Stimulated activated CD4-positive, alpha-beta T cell treated with anti-CD3 and anti-CD28 coated beads, Interleukin-1b, Interleukin-23, amount 100 ng/mL, for 48 hours (primary cell): Measurements from ENCODE around the gene RUVBL1.

Source experiments
- DNase-seq: peaks from one replicate; pipeline ENCODE4 v3.0.0-alpha.2; 2020

Gene RUVBL1

GRCh38 chr3:128064962-128065361 is 58.6 kb downstream of the RUVBL1 start:
- DNase-seq: no peak

- no peak for DNase-seq
Observed at GRCh38 chr3:128063865-128064264, 59.7 kb downstream of the RUVBL1 start.

GRCh38 chr3:128062033-128062745 is 61.4 kb downstream of the RUVBL1 start:
- no peak for DNase-seq

GRCh38 chr3:128060473-128061381 is 62.9 kb downstream of the RUVBL1 start:
- no peak for DNase-seq

GRCh38 chr3:128056258-128056657 is 67.4 kb downstream of the RUVBL1 start:
- DNase-seq: no peak

- DNase-seq: no peak
Observed at GRCh38 chr3:128054367-128054766, 69.2 kb downstream of the RUVBL1 start.

GRCh38 chr3:128053614-128054013 is 70.0 kb downstream of the RUVBL1 start:
- DNase-seq: no peak

GRCh38 chr3:128052595-128053351 is 70.8 kb downstream of the RUVBL1 start:
- DNase-seq: no peak

- DNase-seq: peak; percentile 96
Observed at GRCh38 chr3:128051837-128052594, 71.6 kb downstream of the RUVBL1 start, which contains the start of gene SEC61A1. SEC61A1 (plus strand) TSS chr3:128052437; CDS start chr3:128052553, 116 bp downstream.

GRCh38 chr3:128051459-128051836 is 72.2 kb downstream of the RUVBL1 start:
- no peak for DNase-seq

- no peak for DNase-seq
Observed at GRCh38 chr3:128050597-128050996, 73.0 kb downstream of the RUVBL1 start.

- DNase-seq: no peak
Observed at GRCh38 chr3:128041344-128041743, 82.3 kb downstream of the RUVBL1 start.

- no peak for DNase-seq
Observed at GRCh38 chr3:128040660-128041059, 83.0 kb downstream of the RUVBL1 start.

GRCh38 chr3:128040041-128040440 is 83.6 kb downstream of the RUVBL1 start:
- DNase-seq: no peak

GRCh38 chr3:128036119-128036518 is 87.5 kb downstream of the RUVBL1 start:
- no peak for DNase-seq

- no peak for DNase-seq
Observed at GRCh38 chr3:128033102-128033501, 90.5 kb downstream of the RUVBL1 start.
